Thyroid gland (tissue), 4 donors: ENCODE measurements around the gene FTH1.

Experiments used
- CTCF ChIP-seq, 6 experiments: fragments of 200-600 bp in 3 of 6; fragments of 450-650 bp in 3 of 6; sonication (generic) in 3 of 6; IDR thresholded peaks; one replicate each; pipeline ENCODE4 v1.5.1; 2016 to 2019; ENCODE audit warnings: antibody characterized with exemption in 6 of 6, mild to moderate bottlenecking in 2 of 6, inconsistent platforms in 1 of 6, moderate library complexity in 1 of 6
- POLR2A ChIP-seq, 2 donors: fragments of 450-650 bp; IDR thresholded peaks; one replicate each; pipeline ENCODE4 v1.6.1; 2017; ENCODE audit warnings: antibody characterized with exemption in 2 of 2, mild to moderate bottlenecking in 2 of 2, moderate library complexity in 1 of 2

- TF ChIP-seq CTCF (IDR thresholded peaks at IDR 0.05) = no peak
- no peak for TF ChIP-seq POLR2A (IDR thresholded peaks at IDR 0.05)
Measured at GRCh38 chr11:61927501-61927900, 39.9 kb downstream of the FTH1 start.
